Neutrophil (primary cell): ENCODE data around the gene SELENOH.

ENCODE experiments used
- H3K27ac ChIP-seq: fragments of 200-600 bp; sonication (generic); 2 replicates; pipeline ENCODE4 v1.5.1; 2016; ENCODE audit warnings: mild to moderate bottlenecking, moderate library complexity
- H3K27me3 ChIP-seq: fragments of 200-600 bp; sonication (generic); 2 replicates; pipeline ENCODE4 v1.6.0; 2016; ENCODE audit warnings: mild to moderate bottlenecking
- H3K36me3 ChIP-seq: fragments of 200-600 bp; sonication (generic); 2 replicates; pipeline ENCODE4 v1.5.1; 2017
- H3K4me1 ChIP-seq, 2 experiments: fragments of 200-600 bp in 1 of 2; sonication (generic) in 1 of 2; 1 replicate in 1 of 2; 2 replicates in 1 of 2; pipeline versions ENCODE4 v1.5.1 to v1.6.1; 2013 to 2016; ENCODE audit warnings: low read depth in 1 of 2, low read length in 1 of 2, mild to moderate bottlenecking in 1 of 2, moderate library complexity in 1 of 2; ENCODE audit not compliant: control insufficient read depth in 1 of 2, insufficient read depth in 1 of 2
- H3K4me3 ChIP-seq, 2 experiments: fragments of 200-600 bp in 1 of 2; sonication (generic) in 1 of 2; 1 replicate in 1 of 2; 2 replicates in 1 of 2; pipeline ENCODE4 v1.5.1; 2013 to 2016; ENCODE audit warnings: low read depth in 1 of 2, low read length in 1 of 2, mild to moderate bottlenecking in 1 of 2, moderate library complexity in 1 of 2
- H3K9me3 ChIP-seq: fragments of 200-600 bp; sonication (generic); 2 replicates; pipeline ENCODE4 v1.5.1; 2016
- TF ChIP-seq, protein P1 (sequence below): fragments of 200-600 bp; sonication (generic); IDR thresholded peaks from 2 replicates; pipeline ENCODE4 v1.5.1; 2016; ENCODE audit warnings: antibody characterized with exemption

SELENOH gene

DNA sequence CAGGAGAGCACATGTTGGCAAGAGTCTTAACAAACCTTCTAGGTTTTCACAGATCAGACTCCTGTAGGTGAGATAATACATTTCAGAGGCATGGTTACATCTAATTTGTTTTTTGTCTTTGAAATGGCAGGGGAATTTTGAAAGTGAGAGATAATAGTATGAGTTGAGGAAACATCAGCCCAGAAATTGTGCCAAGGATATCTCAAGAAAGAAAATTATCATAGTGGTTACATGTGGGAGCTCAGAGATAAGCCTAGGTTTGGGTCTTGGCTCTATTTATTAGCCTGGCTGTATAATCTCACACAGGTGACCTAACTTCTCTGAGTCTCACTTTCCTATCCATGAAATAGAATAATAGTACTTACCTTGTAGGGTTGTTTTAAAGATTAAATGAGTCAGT lies 9.9 kb downstream of the SELENOH start:
- no peaks in the 10 kb centered on the region for H3K4me1 ChIP-seq
- TF ChIP-seq, protein P1, sequence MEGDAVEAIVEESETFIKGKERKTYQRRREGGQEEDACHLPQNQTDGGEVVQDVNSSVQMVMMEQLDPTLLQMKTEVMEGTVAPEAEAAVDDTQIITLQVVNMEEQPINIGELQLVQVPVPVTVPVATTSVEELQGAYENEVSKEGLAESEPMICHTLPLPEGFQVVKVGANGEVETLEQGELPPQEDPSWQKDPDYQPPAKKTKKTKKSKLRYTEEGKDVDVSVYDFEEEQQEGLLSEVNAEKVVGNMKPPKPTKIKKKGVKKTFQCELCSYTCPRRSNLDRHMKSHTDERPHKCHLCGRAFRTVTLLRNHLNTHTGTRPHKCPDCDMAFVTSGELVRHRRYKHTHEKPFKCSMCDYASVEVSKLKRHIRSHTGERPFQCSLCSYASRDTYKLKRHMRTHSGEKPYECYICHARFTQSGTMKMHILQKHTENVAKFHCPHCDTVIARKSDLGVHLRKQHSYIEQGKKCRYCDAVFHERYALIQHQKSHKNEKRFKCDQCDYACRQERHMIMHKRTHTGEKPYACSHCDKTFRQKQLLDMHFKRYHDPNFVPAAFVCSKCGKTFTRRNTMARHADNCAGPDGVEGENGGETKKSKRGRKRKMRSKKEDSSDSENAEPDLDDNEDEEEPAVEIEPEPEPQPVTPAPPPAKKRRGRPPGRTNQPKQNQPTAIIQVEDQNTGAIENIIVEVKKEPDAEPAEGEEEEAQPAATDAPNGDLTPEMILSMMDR: no peak
- no peaks in the 10 kb centered on the region for H3K36me3 ChIP-seq
- no peak overlapping the region for H3K27ac ChIP-seq
- no peaks in the 10 kb centered on the region for H3K27me3 ChIP-seq
- no peaks in the 10 kb centered on the region for H3K9me3 ChIP-seq
- no peak overlapping the region for H3K4me3 ChIP-seq

DNA sequence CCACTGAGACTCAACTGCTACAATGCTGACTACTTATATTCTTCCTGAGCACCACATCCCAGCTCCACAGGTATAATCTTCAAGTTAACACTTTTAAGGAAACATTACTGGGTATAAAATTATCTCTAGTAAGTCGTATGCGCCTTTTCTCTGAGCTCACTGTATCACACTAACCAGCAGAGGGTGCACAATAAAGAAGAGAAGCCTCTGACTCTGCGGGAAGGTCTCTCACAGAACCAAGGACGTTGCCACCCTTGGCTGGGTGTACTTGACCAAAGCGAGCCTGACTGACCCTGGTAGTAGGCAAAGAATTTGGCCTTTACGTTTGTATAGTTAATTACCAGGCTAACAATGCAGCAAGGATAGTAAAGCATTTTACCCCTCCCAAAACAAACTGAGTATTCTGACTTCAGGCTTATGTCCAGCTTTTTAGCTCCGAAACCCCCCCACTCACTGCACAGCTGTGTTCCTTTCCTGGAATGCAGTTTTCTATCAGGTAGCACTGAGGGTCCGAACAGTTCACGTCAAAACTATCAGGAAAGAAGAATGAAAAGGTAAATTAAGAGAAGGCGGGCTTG lies 10.5 kb downstream of the SELENOH start, which contains the start of gene BTBD18:
Gene BTBD18 (minus strand): TSS at position 144 of the 578 bp plus-strand sequence. CDS start 631 bp downstream, outside the sequence.
- no peaks in the 10 kb centered on the region for H3K27me3 ChIP-seq
- TF ChIP-seq, protein P1: no peak

DNA sequence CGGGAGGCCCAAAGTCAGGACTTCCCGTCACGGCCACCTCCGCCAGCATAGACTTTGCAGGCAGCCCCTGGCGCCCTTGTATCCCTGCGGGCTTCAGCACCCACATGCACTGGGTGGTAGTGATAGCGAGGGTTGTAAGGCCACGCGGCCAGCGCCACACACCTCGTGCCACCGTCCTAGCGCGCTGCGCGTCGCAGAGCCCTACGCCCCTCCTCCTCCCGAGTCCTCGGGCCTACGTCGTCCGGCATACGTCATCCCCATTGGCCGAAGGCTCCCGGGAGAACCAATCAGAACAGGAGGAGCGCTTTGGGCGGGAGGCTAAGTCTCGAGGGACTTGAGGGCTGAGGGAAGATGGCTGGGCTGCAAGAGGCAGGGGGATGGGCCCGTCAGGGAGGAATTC lies 11.7 kb downstream of the SELENOH start:
- no peaks in the 10 kb centered on the region for H3K4me1 ChIP-seq
- no peak overlapping the region for H3K4me3 ChIP-seq
- no peaks in the 10 kb centered on the region for H3K27me3 ChIP-seq
- no peaks in the 10 kb centered on the region for H3K9me3 ChIP-seq
- no peak overlapping the region for H3K27ac ChIP-seq
- TF ChIP-seq, protein P1: no peak
- H3K36me3 ChIP-seq: no peaks in the 10 kb centered on the region

More for the DNA sequence above, 10.5 kb downstream of the SELENOH start, which contains the start of gene BTBD18:
- H3K9me3 ChIP-seq: no peaks in the 10 kb centered on the region
- H3K36me3 ChIP-seq: no peaks in the 10 kb centered on the region
- H3K27ac ChIP-seq: no peak within 1 kb of the TSS
- no peak within 1 kb of the TSS for H3K4me3 ChIP-seq
- H3K4me1 ChIP-seq: no peaks in the 10 kb centered on the region

DNA sequence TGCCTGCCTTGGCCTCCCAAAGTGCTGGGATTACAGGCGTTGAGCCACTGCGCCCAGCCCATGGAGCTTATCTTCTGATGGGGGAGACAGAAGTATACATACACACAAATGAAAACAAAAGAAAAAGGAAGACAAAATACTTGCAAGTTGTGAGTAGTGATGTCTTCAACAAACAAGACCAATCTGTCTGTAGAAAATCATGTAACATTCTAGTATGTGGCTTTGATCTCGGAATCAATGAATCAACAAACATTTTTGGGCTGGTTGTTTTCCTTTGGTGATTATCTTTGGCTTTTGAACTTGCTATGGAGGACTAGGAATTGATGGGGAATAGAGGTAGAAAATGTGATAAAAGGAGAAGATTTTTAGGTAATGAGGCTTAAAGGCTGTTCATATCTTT lies 16.9 kb downstream of the SELENOH start:
- Histone ChIP-seq H3K27ac (no peak overlapping the region), H3K9me3 (no peaks in the 10 kb centered on the region)
- TF ChIP-seq, protein P1: no peak

GRCh38 chr11:57761301-57762234 lies 20.3 kb downstream of the SELENOH start, which contains the start of gene CTNND1:
Gene CTNND1 (plus strand): TSS chr11:57761802. CDS start chr11:57791479, 29,677 bp downstream.
- H3K4me3 ChIP-seq: peak within 1 kb of the TSS; percentile 8 to 44
- peaks cover 21 to 24% of the 10 kb centered on the region in 2 experiments for H3K4me1 ChIP-seq

More for the DNA sequence above, 16.9 kb downstream of the SELENOH start:
- H3K4me3 ChIP-seq: no peak overlapping the region
- H3K36me3 ChIP-seq: no peaks in the 10 kb centered on the region
- no peaks in the 10 kb centered on the region for H3K27me3 ChIP-seq
- H3K4me1 ChIP-seq: peaks cover 15 to 17% of the 10 kb centered on the region in 2 experiments

More at GRCh38 chr11:57761301-57762234, 20.3 kb downstream of the SELENOH start, which contains the start of gene CTNND1:
- Histone ChIP-seq H3K27ac (no peak within 1 kb of the TSS), H3K27me3 (no peaks in the 10 kb centered on the region), H3K9me3 (no peaks in the 10 kb centered on the region), H3K36me3 (no peaks in the 10 kb centered on the region)
- TF ChIP-seq, protein P1: no peak
